ENCODE data around the gene DVL2.

DNA sequence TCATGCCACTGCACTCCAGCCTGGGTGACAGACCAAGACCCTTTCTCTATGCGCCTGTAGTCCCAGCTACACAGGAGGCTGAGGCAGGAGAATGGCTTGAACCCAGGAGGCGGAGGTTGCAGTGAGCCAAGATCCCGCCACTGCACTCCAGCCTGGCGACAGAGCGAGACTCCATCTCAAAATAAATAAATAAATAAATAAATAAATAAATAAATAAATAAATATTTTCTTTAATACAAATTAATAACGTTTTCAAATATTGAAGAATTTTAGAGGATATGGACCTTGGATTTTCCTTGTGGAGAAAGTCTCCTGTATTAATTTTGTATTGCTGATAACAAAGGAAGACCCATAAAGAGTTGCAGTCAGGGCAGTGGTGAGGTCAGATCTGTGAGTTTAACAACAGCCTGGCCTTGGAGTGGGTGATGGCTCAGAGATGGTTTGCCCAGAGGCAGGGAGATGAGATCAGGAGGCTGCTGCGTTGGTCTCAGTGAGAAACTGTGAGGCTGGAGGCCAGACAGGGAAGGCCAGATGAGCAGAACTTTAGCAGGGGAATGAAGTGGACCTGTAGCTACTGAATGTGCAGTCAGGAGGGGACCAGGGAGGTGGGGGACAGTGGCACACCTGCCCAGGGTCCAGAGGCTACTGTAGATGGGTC is 50.8 kb downstream of the DVL2 start:
- TF ChIP-seq TAF1 (IDR thresholded peaks at IDR 0.05; ENCODE audit: low read depth) (no peak), EP300 (conservative IDR thresholded peaks at IDR 0.05; ENCODE audit: poor library complexity, severe bottlenecking) (no peak), EZH2 (IDR thresholded peaks at IDR 0.05; ENCODE audit: borderline replicate concordance, insufficient read depth, low read length, poor library complexity, severe bottlenecking) (no peak), RAD21 (conservative IDR thresholded peaks at IDR 0.05) (no peak)
- TF ChIP-seq, protein P1, sequence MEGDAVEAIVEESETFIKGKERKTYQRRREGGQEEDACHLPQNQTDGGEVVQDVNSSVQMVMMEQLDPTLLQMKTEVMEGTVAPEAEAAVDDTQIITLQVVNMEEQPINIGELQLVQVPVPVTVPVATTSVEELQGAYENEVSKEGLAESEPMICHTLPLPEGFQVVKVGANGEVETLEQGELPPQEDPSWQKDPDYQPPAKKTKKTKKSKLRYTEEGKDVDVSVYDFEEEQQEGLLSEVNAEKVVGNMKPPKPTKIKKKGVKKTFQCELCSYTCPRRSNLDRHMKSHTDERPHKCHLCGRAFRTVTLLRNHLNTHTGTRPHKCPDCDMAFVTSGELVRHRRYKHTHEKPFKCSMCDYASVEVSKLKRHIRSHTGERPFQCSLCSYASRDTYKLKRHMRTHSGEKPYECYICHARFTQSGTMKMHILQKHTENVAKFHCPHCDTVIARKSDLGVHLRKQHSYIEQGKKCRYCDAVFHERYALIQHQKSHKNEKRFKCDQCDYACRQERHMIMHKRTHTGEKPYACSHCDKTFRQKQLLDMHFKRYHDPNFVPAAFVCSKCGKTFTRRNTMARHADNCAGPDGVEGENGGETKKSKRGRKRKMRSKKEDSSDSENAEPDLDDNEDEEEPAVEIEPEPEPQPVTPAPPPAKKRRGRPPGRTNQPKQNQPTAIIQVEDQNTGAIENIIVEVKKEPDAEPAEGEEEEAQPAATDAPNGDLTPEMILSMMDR (IDR thresholded peaks at IDR 0.05; ENCODE audit: poor library complexity, severe bottlenecking) = no peak
- TF ChIP-seq, protein P2, sequence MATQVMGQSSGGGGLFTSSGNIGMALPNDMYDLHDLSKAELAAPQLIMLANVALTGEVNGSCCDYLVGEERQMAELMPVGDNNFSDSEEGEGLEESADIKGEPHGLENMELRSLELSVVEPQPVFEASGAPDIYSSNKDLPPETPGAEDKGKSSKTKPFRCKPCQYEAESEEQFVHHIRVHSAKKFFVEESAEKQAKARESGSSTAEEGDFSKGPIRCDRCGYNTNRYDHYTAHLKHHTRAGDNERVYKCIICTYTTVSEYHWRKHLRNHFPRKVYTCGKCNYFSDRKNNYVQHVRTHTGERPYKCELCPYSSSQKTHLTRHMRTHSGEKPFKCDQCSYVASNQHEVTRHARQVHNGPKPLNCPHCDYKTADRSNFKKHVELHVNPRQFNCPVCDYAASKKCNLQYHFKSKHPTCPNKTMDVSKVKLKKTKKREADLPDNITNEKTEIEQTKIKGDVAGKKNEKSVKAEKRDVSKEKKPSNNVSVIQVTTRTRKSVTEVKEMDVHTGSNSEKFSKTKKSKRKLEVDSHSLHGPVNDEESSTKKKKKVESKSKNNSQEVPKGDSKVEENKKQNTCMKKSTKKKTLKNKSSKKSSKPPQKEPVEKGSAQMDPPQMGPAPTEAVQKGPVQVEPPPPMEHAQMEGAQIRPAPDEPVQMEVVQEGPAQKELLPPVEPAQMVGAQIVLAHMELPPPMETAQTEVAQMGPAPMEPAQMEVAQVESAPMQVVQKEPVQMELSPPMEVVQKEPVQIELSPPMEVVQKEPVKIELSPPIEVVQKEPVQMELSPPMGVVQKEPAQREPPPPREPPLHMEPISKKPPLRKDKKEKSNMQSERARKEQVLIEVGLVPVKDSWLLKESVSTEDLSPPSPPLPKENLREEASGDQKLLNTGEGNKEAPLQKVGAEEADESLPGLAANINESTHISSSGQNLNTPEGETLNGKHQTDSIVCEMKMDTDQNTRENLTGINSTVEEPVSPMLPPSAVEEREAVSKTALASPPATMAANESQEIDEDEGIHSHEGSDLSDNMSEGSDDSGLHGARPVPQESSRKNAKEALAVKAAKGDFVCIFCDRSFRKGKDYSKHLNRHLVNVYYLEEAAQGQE (IDR thresholded peaks at IDR 0.05; ENCODE audit: borderline replicate concordance) = no peak
